NCI-H146 (cell line): Measurements from ENCODE around the gene CCDC91.
"Not testable (repeated sequence)": the region's sequence is repeated elsewhere in the genome, so short reads cannot be mapped to it uniquely, and the experiment has no call there.

ENCODE experiments used
- DNase-seq: peaks from one replicate; lab custom pipeline; 2025; lab: John Stamatoyannopoulos, UW

Gene CCDC91

GRCh38 chr12:28369483-28369882 lies 179.2 kb downstream of the CCDC91 start:
- no peak for DNase-seq

GRCh38 chr12:28374556-28374955 lies 184.3 kb downstream of the CCDC91 start:
- DNase-seq: no peak

GRCh38 chr12:28378736-28379135 lies 188.5 kb downstream of the CCDC91 start:
- no peak for DNase-seq

- DNase-seq: not testable (repeated sequence)
Measured at GRCh38 chr12:28379779-28380178, 189.5 kb downstream of the CCDC91 start.

- no peak for DNase-seq
Measured at GRCh38 chr12:28383368-28383767, 193.1 kb downstream of the CCDC91 start.

GRCh38 chr12:28388879-28389278 lies 198.6 kb downstream of the CCDC91 start:
- DNase-seq: no peak

- no peak for DNase-seq
Measured at GRCh38 chr12:28390206-28390605, 199.9 kb downstream of the CCDC91 start.

GRCh38 chr12:28390761-28391385 lies 200.6 kb downstream of the CCDC91 start:
- DNase-seq: no peak

GRCh38 chr12:28409892-28410291 lies 219.6 kb downstream of the CCDC91 start:
- no peak for DNase-seq

GRCh38 chr12:28413460-28414109 lies 223.3 kb downstream of the CCDC91 start:
- no peak for DNase-seq

- no peak for DNase-seq
Measured at GRCh38 chr12:28415755-28416154, 225.5 kb downstream of the CCDC91 start.

- no peak for DNase-seq
Measured at GRCh38 chr12:28421374-28421773, 231.1 kb downstream of the CCDC91 start.

- DNase-seq: no peak
Measured at GRCh38 chr12:28424965-28425364, 234.7 kb downstream of the CCDC91 start.

GRCh38 chr12:28425526-28425925 lies 235.3 kb downstream of the CCDC91 start:
- no peak for DNase-seq

GRCh38 chr12:28427046-28427445 lies 236.8 kb downstream of the CCDC91 start:
- no peak for DNase-seq

- DNase-seq: peak; percentile 35
Measured at GRCh38 chr12:28440081-28440608, 249.9 kb downstream of the CCDC91 start.

GRCh38 chr12:28442101-28442500 lies 251.8 kb downstream of the CCDC91 start:
- DNase-seq: no peak

- DNase-seq: no peak
Measured at GRCh38 chr12:28443337-28443736, 253.1 kb downstream of the CCDC91 start.

GRCh38 chr12:28446031-28446430 lies 255.8 kb downstream of the CCDC91 start:
- no peak for DNase-seq

- DNase-seq: no peak
Measured at GRCh38 chr12:28453686-28454085, 263.4 kb downstream of the CCDC91 start.

GRCh38 chr12:28456934-28457710 lies 266.9 kb downstream of the CCDC91 start:
- no peak for DNase-seq

GRCh38 chr12:28457785-28458184 lies 267.5 kb downstream of the CCDC91 start:
- DNase-seq: no peak

- no peak for DNase-seq
Measured at GRCh38 chr12:28459481-28459880, 269.2 kb downstream of the CCDC91 start.
